NOMO-1 treated with DMSO at 0.1 percent for 48 hours (cell line): ENCODE measurements around the gene SFSWAP.
"Not testable (repeated sequence)": the region's sequence is repeated elsewhere in the genome, so short reads cannot be mapped to it uniquely, and the experiment has no call there.

Experiments used
- DNase-seq: peaks from one replicate; lab custom pipeline; 2025; ENCODE audit not compliant: unreplicated experiment; lab: John Stamatoyannopoulos, UW

The SFSWAP gene

GRCh38 chr12:131710464-131711457 lies at the start of gene SFSWAP:
Gene SFSWAP (plus strand): TSS chr12:131711090. CDS start chr12:131711230, 140 bp downstream.
- DNase-seq = peak; percentile 69

- not testable (repeated sequence) for DNase-seq
Measured at GRCh38 chr12:131661170-131661985, 49.5 kb upstream of the SFSWAP start.

- DNase-seq = not testable (repeated sequence)
Measured at GRCh38 chr12:131661986-131662288, 49.0 kb upstream of the SFSWAP start.

- DNase-seq = not testable (repeated sequence)
Measured at GRCh38 chr12:131662346-131662745, 48.5 kb upstream of the SFSWAP start.

GRCh38 chr12:131665666-131666065 lies 45.2 kb upstream of the SFSWAP start:
- not testable (repeated sequence) for DNase-seq

GRCh38 chr12:131666486-131666885 lies 44.4 kb upstream of the SFSWAP start:
- DNase-seq = not testable (repeated sequence)

GRCh38 chr12:131666978-131667601 lies 43.8 kb upstream of the SFSWAP start:
- peak; percentile 67 for DNase-seq

- DNase-seq = no peak
Measured at GRCh38 chr12:131671276-131671675, 39.6 kb upstream of the SFSWAP start.

GRCh38 chr12:131671871-131672270 lies 39.0 kb upstream of the SFSWAP start:
- no peak for DNase-seq

- no peak for DNase-seq
Measured at GRCh38 chr12:131672311-131672940, 38.5 kb upstream of the SFSWAP start.

GRCh38 chr12:131672941-131673887 lies 37.7 kb upstream of the SFSWAP start:
- peak; percentile 47 for DNase-seq

GRCh38 chr12:131673888-131674257 lies 37.0 kb upstream of the SFSWAP start:
- DNase-seq = no peak

GRCh38 chr12:131674373-131674772 lies 36.5 kb upstream of the SFSWAP start:
- DNase-seq = no peak

- no peak for DNase-seq
Measured at GRCh38 chr12:131675126-131676080, 35.5 kb upstream of the SFSWAP start.

- no peak for DNase-seq
Measured at GRCh38 chr12:131676544-131676943, 34.3 kb upstream of the SFSWAP start.

GRCh38 chr12:131677067-131677466 lies 33.8 kb upstream of the SFSWAP start:
- DNase-seq = not testable (repeated sequence)

- no peak for DNase-seq
Measured at GRCh38 chr12:131677699-131678098, 33.2 kb upstream of the SFSWAP start.

- DNase-seq = not testable (repeated sequence)
Measured at GRCh38 chr12:131678389-131679181, 32.3 kb upstream of the SFSWAP start.
